Gastrocnemius medialis (tissue), 4 donors: ENCODE results near the gene NPRL2. TPM values are rescaled to one million over a fixed set of nuclear protein-coding genes. Genes with fewer than 3 reads are reported as not detected.

Source experiments
- ATAC-seq, 2 donors: fragments of 150-250 bp; one replicate each; pipeline ENCODE4 v1.9.1; 2016
- DNase-seq, 2 donors: peaks; one replicate each; pipeline ENCODE4 v3.0.0-alpha.2; 2019
- H3K27ac ChIP-seq, 4 donors: fragments of 200-600 bp; sonication (generic); 1 replicate in 1 of 4; 2 replicates in 3 of 4; pipeline ENCODE4 v1.5.1; 2016 to 2018; ENCODE audit warnings: mild to moderate bottlenecking in 2 of 4, moderate library complexity in 1 of 4
- H3K27me3 ChIP-seq, 3 donors: fragments of 200-600 bp; sonication (generic) in 2 of 3; 1 replicate in 1 of 3; 2 replicates in 2 of 3; pipeline versions ENCODE4 v1.5.1 to v1.6.0; 2016 to 2019; ENCODE audit warnings: mild to moderate bottlenecking in 1 of 3, moderate library complexity in 1 of 3
- H3K36me3 ChIP-seq, 2 donors: fragments of 200-600 bp; sonication (generic) in 1 of 2; one replicate each; pipeline ENCODE4 v1.5.1; 2017 to 2018
- H3K4me1 ChIP-seq, 2 donors: fragments of 200-600 bp; sonication (generic) in 1 of 2; one replicate each; pipeline ENCODE4 v1.5.1; 2016 to 2017; ENCODE audit warnings: mild to moderate bottlenecking in 2 of 2
- H3K4me3 ChIP-seq, 4 donors: fragments of 200-600 bp; sonication (generic) in 3 of 4; 1 replicate in 1 of 4; 2 replicates in 3 of 4; pipeline ENCODE4 v1.5.1; 2016 to 2019; ENCODE audit warnings: mild to moderate bottlenecking in 2 of 4
- H3K9me3 ChIP-seq, 3 donors: fragments of 200-600 bp; sonication (generic) in 2 of 3; 1 replicate in 1 of 3; 2 replicates in 2 of 3; pipeline ENCODE4 v1.5.1; 2016 to 2019
- POLR2A ChIP-seq, 2 donors: fragments of 450-650 bp; IDR thresholded peaks; one replicate each; pipeline ENCODE4 v1.6.1; 2017; ENCODE audit warnings: antibody characterized with exemption in 2 of 2, mild to moderate bottlenecking in 2 of 2, moderate library complexity in 2 of 2
- in situ Hi-C, 4 donors: fragments of 200-750 bp; cut with MboI; loops; one replicate each; pipeline versions ENCODE4 v1.15.0 to v1.8.0; 2017; ENCODE audit warnings: low sequenced_read_pairs in 4 of 4
- intact Hi-C: fragments of 100-400 bp; cut with DNase I; formaldehyde crosslinking; loops from one replicate; pipeline ENCODE4 v1.15.1; 2023; ENCODE audit warnings: low total_unique reads
- total RNA-seq, 4 donors: library from RNA; depleted of rRNA; stranded (reverse); fragments of >200 nt; gene quantifications; one replicate each; pipeline versions ENCODE4 v1.1.0 to v1.2.3, GENCODE V29; 2016
- TF ChIP-seq, protein P1 (sequence below), 5 experiments: fragments of 450-650 bp in 3 of 5; fragments of 200-600 bp in 2 of 5; sonication (generic) in 2 of 5; IDR thresholded peaks in 4 of 5; conservative IDR thresholded peaks in 1 of 5; 1 replicate in 4 of 5; 2 replicates in 1 of 5; pipeline ENCODE4 v1.5.1; 2016 to 2019; ENCODE audit warnings: antibody characterized with exemption in 5 of 5, mild to moderate bottlenecking in 3 of 5, moderate library complexity in 3 of 5

Gene NPRL2
- total RNA-seq, 4 donors from 2014 or later: 14.1 to 26.2 (median 23.1) TPM

DNA sequence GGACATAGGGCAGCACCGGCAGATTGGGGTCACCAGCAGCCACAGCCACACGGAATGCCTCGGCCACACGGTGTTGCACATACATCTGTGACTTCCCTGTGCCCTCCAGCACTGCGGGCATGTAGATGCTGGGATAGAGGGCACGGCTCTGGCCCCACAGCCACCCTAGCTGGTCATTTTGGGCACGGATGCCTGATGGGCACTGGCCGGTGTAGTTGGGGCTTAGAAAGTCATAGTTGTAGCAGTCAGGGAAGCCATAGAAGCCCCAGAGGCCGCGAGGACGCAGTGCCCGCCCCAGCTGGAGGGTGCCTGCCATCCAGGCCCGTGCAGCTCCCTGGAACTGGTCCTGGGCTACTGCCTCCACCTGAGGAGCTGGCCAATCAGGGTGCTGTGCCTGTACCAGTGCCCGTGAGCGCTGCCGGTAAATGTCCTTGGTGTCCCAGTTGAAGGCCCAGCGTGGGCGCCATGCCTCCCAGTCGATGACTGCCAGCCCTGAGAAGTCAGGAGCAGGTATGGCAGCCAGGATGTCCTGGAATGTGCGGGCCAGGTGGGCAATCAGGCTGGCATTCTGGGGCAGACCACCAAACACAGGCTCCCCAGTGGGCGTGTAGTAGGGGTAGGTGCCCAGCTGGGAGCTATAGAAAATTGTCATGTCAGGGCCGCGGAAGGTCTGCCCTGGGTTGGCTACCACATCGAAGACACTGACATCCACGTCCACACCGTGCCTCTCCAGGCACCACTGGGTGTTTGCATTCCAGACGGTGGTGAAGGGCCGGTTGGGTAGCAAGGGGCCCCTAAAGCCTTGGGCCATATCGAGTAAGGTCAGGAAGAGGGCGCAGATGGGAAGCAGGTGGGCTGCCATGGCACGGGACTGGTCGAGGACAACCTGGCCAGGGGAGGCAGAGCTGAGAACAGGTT is 48.2 kb downstream of the NPRL2 start:
- H3K4me3 ChIP-seq: peak overlapping the region; percentile 45 to 52 (median 49)
- DNase-seq (no peak), ATAC-seq (no peak)
- H3K27me3 ChIP-seq: no peaks in the 10 kb centered on the region
- no peaks in the 10 kb centered on the region for H3K36me3 ChIP-seq
- peak overlapping the region; percentile 85 to 91 (median 88) for H3K27ac ChIP-seq
- intact Hi-C loops: no loop called here
- TF ChIP-seq POLR2A (IDR thresholded peaks at IDR 0.05): no peak
- TF ChIP-seq, protein P1, sequence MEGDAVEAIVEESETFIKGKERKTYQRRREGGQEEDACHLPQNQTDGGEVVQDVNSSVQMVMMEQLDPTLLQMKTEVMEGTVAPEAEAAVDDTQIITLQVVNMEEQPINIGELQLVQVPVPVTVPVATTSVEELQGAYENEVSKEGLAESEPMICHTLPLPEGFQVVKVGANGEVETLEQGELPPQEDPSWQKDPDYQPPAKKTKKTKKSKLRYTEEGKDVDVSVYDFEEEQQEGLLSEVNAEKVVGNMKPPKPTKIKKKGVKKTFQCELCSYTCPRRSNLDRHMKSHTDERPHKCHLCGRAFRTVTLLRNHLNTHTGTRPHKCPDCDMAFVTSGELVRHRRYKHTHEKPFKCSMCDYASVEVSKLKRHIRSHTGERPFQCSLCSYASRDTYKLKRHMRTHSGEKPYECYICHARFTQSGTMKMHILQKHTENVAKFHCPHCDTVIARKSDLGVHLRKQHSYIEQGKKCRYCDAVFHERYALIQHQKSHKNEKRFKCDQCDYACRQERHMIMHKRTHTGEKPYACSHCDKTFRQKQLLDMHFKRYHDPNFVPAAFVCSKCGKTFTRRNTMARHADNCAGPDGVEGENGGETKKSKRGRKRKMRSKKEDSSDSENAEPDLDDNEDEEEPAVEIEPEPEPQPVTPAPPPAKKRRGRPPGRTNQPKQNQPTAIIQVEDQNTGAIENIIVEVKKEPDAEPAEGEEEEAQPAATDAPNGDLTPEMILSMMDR (IDR thresholded peaks at IDR 0.05 in 4 of 5, conservative IDR thresholded peaks at IDR 0.05 in 1 of 5): no peak
- peaks cover 29 to 48% of the 10 kb centered on the region in 2 donors for H3K4me1 ChIP-seq
- H3K9me3 ChIP-seq: no peaks in the 10 kb centered on the region
- in situ Hi-C loops: no loop called here

DNA sequence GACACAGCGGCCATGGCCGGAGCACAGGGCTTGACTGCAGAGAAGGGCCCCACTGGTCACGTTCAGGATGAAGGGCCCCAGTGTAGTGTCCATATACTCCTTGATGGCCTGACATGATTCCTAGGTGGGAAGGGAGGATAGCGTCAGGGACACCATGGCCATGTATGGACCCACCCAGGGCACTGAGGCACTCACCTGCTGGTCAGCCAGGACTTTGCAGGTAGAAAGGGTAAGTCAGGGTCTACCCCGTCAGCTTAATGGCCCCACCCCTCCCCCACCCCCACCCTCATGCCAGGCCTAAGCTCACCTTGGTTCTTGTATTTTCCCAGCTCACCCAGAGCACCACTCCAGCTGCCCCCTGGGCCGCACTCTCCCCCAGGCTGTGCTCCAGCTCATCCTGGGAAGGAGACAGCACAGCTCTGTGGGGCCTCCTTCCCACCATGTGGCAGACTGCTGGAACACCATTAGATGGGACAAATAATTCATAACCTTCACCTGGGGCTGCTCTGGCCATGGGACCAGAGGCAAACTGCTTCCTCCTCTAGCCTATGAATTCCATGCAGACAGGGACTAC is 49.8 kb downstream of the NPRL2 start:
- TF ChIP-seq, protein P1 (IDR thresholded peaks at IDR 0.05 in 4 of 5, conservative IDR thresholded peaks at IDR 0.05 in 1 of 5): peak in 1 of 5 experiments; percentile 15
- TF ChIP-seq POLR2A (IDR thresholded peaks at IDR 0.05): no peak
- intact Hi-C loops: loop anchor here (2.0 kb wide), 1 partner anchor 20 kb away; no protein-coding TSS in a partner anchor
- H3K4me3 ChIP-seq: peak overlapping the region in 3 of 4 donors; percentile 60 to 71 (median 61)

DNA sequence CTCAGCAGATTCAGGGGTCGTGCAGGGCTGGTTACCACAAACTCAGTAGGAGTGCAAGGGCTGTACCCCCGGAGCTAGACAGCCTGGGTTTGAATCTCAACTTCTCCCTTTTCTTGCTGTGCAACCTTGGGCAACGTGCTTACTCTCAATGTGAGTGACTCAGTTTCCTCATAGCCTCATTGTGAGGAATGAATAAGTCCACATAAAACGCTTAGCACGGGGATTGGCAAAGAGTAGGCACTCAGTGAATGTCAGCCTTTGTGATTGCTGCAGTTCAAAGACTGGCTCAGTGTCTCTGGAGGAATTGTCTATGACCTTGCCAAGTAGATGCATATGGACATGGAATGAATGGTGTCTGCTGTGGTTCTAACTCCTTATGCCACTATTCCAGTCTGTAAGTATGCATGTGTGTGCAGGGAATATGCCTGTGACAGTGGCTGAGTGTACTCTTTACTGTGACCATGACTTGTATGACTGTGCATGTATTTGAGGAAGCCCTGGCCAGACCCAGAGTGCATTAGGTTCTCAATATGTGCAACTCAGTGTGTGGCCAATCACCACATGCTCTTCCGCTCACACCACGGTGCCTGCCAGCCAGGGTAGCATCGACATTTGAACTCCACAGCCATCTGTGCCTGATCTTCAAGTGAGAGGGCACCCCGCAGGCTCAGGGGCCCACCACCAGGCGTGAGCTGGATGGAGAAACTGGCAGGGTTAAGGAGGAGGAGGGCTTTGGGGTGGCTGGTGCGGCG is 50.5 kb downstream of the NPRL2 start:
- peaks cover 29 to 48% of the 10 kb centered on the region in 2 donors for H3K4me1 ChIP-seq
- ATAC-seq (peak; percentile 10 to 19), DNase-seq (no peak)
- H3K9me3 ChIP-seq: no peaks in the 10 kb centered on the region
- H3K27me3 ChIP-seq: no peaks in the 10 kb centered on the region
- H3K36me3 ChIP-seq: peaks cover 0 to 5% of the 10 kb centered on the region in 2 donors
- H3K4me3 ChIP-seq: peak overlapping the region; percentile 49 to 71 (median 60)
- H3K27ac ChIP-seq: peak overlapping the region; percentile 85 to 91 (median 88)
- in situ Hi-C loops: loop anchor here in 1 of 4 donors (25.0 kb wide), 1 partner anchor 363 kb away; the partner anchor contains the start of genes MON1A and RBM6
- intact Hi-C loops: loop anchor here (2.0 kb wide), 1 partner anchor 21 kb away; no protein-coding TSS in a partner anchor
- TF ChIP-seq POLR2A (IDR thresholded peaks at IDR 0.05): no peak
- TF ChIP-seq, protein P1 (IDR thresholded peaks at IDR 0.05 in 4 of 5, conservative IDR thresholded peaks at IDR 0.05 in 1 of 5): no peak

More for the DNA sequence above, 49.8 kb downstream of the NPRL2 start:
- H3K9me3 ChIP-seq: no peaks in the 10 kb centered on the region
- DNase-seq (no peak), ATAC-seq (no peak)
- peak overlapping the region; percentile 85 to 91 (median 88) for H3K27ac ChIP-seq
- H3K4me1 ChIP-seq: peaks cover 29 to 48% of the 10 kb centered on the region in 2 donors
- in situ Hi-C loops: no loop called here
- no peaks in the 10 kb centered on the region for H3K27me3 ChIP-seq
- peaks cover 0 to 5% of the 10 kb centered on the region in 2 donors for H3K36me3 ChIP-seq

DNA sequence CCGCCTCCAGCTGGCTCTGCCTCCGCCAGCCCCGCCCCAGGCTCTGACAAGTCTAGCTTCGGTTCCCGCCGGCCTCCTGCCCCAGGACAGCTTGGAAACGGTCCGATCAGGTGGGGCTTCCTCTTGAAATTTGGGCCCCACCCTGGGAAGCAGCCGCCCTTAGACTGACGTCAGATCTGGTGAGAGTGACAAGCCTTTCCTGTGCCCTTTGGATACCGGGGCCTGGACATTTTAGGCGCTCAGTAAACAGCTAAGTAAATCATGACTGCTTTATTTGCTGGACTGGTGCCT is 51.0 kb downstream of the NPRL2 start:
- Histone ChIP-seq H3K36me3 (peaks cover 0 to 5% of the 10 kb centered on the region in 2 donors), H3K4me3 (peak overlapping the region; percentile 49 to 71 (median 60)), H3K27ac (peak overlapping the region; percentile 85 to 91 (median 88)), H3K9me3 (no peaks in the 10 kb centered on the region), H3K4me1 (peaks cover 29 to 48% of the 10 kb centered on the region in 2 donors), H3K27me3 (no peaks in the 10 kb centered on the region)
- TF ChIP-seq, protein P1 (IDR thresholded peaks at IDR 0.05 in 4 of 5, conservative IDR thresholded peaks at IDR 0.05 in 1 of 5): no peak
- no peak for TF ChIP-seq POLR2A (IDR thresholded peaks at IDR 0.05)
- in situ Hi-C loops (loop anchor here in 1 of 4 donors (25.0 kb wide), 1 partner anchor 362 kb away; the partner anchor contains the start of genes MON1A and RBM6), intact Hi-C loops (no loop called here)
- DNase-seq (no peak), ATAC-seq (no peak)
